CD14-positive monocyte (primary cell): Measurements from ENCODE around the gene BCOR. TPM values are rescaled to one million over a fixed set of nuclear protein-coding genes. Genes with fewer than 3 reads are reported as not detected.
A peak's percentile ranks its signal among the peaks of the same experiment; 100 is the strongest.

Experiments
- DNase-seq, 3 donors: peaks; one replicate each; pipeline ENCODE4 v3.0.0-alpha.2; 2011 to 2022
- H2AFZ ChIP-seq: 2 replicates; pipeline ENCODE4 v1.6.0; 2012; ENCODE audit warnings: mild to moderate bottlenecking, low read depth, low read length, inconsistent platforms; ENCODE audit not compliant: insufficient read depth, poor library complexity, severe bottlenecking
- H3K27ac ChIP-seq, 2 donors: 1 replicate in 1 of 2; 2 replicates in 1 of 2; pipeline ENCODE4 v1.5.1; 2012 to 2013; ENCODE audit warnings: low read length in 2 of 2, control low read depth in 1 of 2, inconsistent platforms in 1 of 2, low read depth in 1 of 2, mild to moderate bottlenecking in 1 of 2
- H3K27me3 ChIP-seq, 2 donors: one replicate each; pipeline versions ENCODE4 v1.6.0 to v1.6.1; 2011 to 2013; ENCODE audit warnings: low read length in 2 of 2; ENCODE audit not compliant: control insufficient read depth in 2 of 2, insufficient read depth in 2 of 2
- H3K36me3 ChIP-seq, 2 donors: replicated peaks in 1 of 2; 1 replicate in 1 of 2; 2 replicates in 1 of 2; pipeline versions ENCODE4 v1.5.1 to v1.6.1; 2012 to 2013; ENCODE audit warnings: low read length in 2 of 2, control low read depth in 1 of 2, inconsistent platforms in 1 of 2, mild to moderate bottlenecking in 1 of 2; ENCODE audit not compliant: insufficient read depth in 2 of 2, control insufficient read depth in 1 of 2
- H3K4me1 ChIP-seq, 2 donors: 1 replicate in 1 of 2; 2 replicates in 1 of 2; pipeline versions ENCODE4 v1.5.1 to v1.6.1; 2012 to 2013; ENCODE audit warnings: low read length in 2 of 2, control low read depth in 1 of 2, inconsistent platforms in 1 of 2, mild to moderate bottlenecking in 1 of 2, moderate library complexity in 1 of 2; ENCODE audit not compliant: insufficient read depth in 2 of 2, control insufficient read depth in 1 of 2
- H3K4me2 ChIP-seq: replicated peaks from 2 replicates; pipeline ENCODE3; 2012; ENCODE audit warnings: low read length, moderate library complexity, mild to moderate bottlenecking; ENCODE audit not compliant: poor library complexity, severe bottlenecking; ENCODE audit errors: extremely low read depth
- H3K4me3 ChIP-seq, 3 experiments: fragments of 200-600 bp in 1 of 3; sonication (generic) in 1 of 3; replicated peaks in 1 of 3; 1 replicate in 2 of 3; 2 replicates in 1 of 3; pipeline ENCODE4 v1.5.1; 2011 to 2013; ENCODE audit warnings: low read length in 3 of 3, mild to moderate bottlenecking in 3 of 3, control low read depth in 2 of 3, low read depth in 2 of 3, inconsistent platforms in 1 of 3, moderate library complexity in 1 of 3
- H3K79me2 ChIP-seq: 2 replicates; pipeline ENCODE4 v1.6.0; 2012; ENCODE audit warnings: mild to moderate bottlenecking, control low read depth, inconsistent platforms, low read length, moderate library complexity; ENCODE audit not compliant: insufficient read depth
- H3K9ac ChIP-seq: 2 replicates; pipeline ENCODE4 v1.6.0; 2017; ENCODE audit warnings: low read length, mild to moderate bottlenecking; ENCODE audit not compliant: insufficient read depth, poor library complexity, severe bottlenecking
- H3K9me3 ChIP-seq, 2 donors: replicated peaks in 1 of 2; 1 replicate in 1 of 2; 2 replicates in 1 of 2; pipeline versions ENCODE4 v1.5.1 to v1.6.1; 2012 to 2013; ENCODE audit warnings: low read length in 2 of 2, control low read depth in 1 of 2; ENCODE audit not compliant: control insufficient read depth in 1 of 2, insufficient read depth in 1 of 2
- H4K20me1 ChIP-seq: 2 replicates; pipeline ENCODE4 v1.6.0; 2012; ENCODE audit warnings: mild to moderate bottlenecking, low read length, control low read depth, moderate library complexity; ENCODE audit not compliant: insufficient read depth
- H3K27ac Mint-ChIP-seq, 7 donors: one replicate each; pipeline ENCODE4 v1.8.0; 2020; ENCODE audit warnings: mild to moderate bottlenecking in 7 of 7, mixed read lengths in 7 of 7, moderate library complexity in 6 of 7, inconsistent platforms in 2 of 7
- H3K27me3 Mint-ChIP-seq, 3 donors: one replicate each; pipeline ENCODE4 v1.8.0; 2021 to 2022; ENCODE audit warnings: low read depth in 3 of 3, mild to moderate bottlenecking in 3 of 3, mixed read lengths in 3 of 3, moderate library complexity in 3 of 3, inconsistent platforms in 1 of 3
- H3K36me3 Mint-ChIP-seq, 2 donors: one replicate each; pipeline ENCODE4 v1.8.0; 2020; ENCODE audit warnings: mixed read lengths in 2 of 2, inconsistent platforms in 1 of 2, mild to moderate bottlenecking in 1 of 2
- H3K4me1 Mint-ChIP-seq: one replicate; pipeline ENCODE4 v1.8.0; 2020; ENCODE audit warnings: mild to moderate bottlenecking, mixed read lengths
- H3K4me3 Mint-ChIP-seq, 2 donors: one replicate each; pipeline ENCODE4 v1.8.0; 2020; ENCODE audit warnings: mild to moderate bottlenecking in 2 of 2, mixed read lengths in 2 of 2, moderate library complexity in 1 of 2
- H3K9me3 Mint-ChIP-seq, 7 donors: one replicate each; pipeline ENCODE4 v1.8.0; 2020 to 2022; ENCODE audit warnings: mixed read lengths in 7 of 7, mild to moderate bottlenecking in 6 of 7, moderate library complexity in 6 of 7, inconsistent platforms in 2 of 7
- CTCF ChIP-seq: fragments of 200-600 bp; IDR thresholded peaks from one replicate; pipeline ENCODE4 v1.8.0; 2022; ENCODE audit warnings: antibody characterized with exemption, mild to moderate bottlenecking
- WGBS: methylation state at CpG from one replicate; pipeline ENCODE4 v1.1.5; 2013; ENCODE audit warnings: missing lambda C conversion rate; ENCODE audit not compliant: insufficient coverage; 5-methylcytosine and 5-hydroxymethylcytosine counted together
- intact Hi-C, 2 donors: fragments of 100-400 bp; cut with micrococcal nuclease; formaldehyde crosslinking; loops; one replicate each; pipeline versions ENCODE4 v1.15.0 to v1.15.1; 2023
- polyA plus RNA-seq, 3 donors: library from polyadenylated mRNA; depleted of rRNA in 1 of 3; unstranded in 2 of 3; stranded (reverse) in 1 of 3; fragments of 300-500 nt in 2 of 3; fragments of >200 nt in 1 of 3; fragmentation: Illumina TruSeq in 2 of 3; gene quantifications; 1 replicate in 2 of 3; 2 replicates in 1 of 3; pipeline ENCODE4 v1.2.3, GENCODE V29; 2012 to 2021

BCOR gene
- polyA plus RNA-seq, 3 donors: 1.1 to 8.2 (median 2.6) TPM

DNA sequence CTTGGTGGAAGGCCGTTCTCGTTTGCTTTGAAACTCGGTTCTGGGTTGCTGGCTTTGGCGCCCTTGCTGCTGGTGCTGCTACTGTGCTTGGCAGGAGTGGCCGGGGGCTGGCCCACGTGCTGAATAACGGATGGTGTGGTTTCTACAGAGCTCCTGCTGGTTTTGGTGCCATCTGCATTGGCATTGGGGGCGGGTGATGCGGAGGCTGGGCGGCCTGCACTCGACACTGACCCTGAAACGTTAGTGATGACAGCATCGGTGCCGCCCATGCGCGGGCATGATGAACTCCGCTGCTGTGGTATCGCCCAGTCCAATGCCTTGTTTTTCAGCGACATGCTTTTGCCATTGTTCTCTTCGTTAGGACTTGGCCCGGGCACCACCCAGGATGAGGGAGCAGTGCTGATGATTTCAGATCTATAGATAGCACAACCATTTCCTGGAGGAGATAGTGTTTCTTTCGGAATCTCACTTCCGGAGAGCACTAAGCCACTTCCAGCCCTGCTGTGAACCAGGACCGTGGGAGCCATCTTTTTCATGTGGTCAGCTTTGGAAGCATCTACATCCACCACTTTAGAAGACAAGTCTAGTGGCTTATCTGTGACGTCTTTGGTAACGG lies 24.2 kb downstream of the BCOR start:
- intact Hi-C loops: no loop called here
- TF ChIP-seq CTCF: no peak
- Histone ChIP-seq H2AFZ (no peak overlapping the region), H3K9ac (no peak overlapping the region), H3K4me3 (no peak overlapping the region), H3K36me3 (peaks cover 69 to 86% of the 10 kb centered on the region in 2 donors), H3K9me3 (no peaks in the 10 kb centered on the region), H4K20me1 (peaks cover 86% of the 10 kb centered on the region), H3K4me2 (no peak overlapping the region), H3K4me1 (no peaks in the 10 kb centered on the region), H3K27ac (no peak overlapping the region), H3K79me2 (peaks cover 20% of the 10 kb centered on the region), H3K27me3 (no peaks in the 10 kb centered on the region)
- H3K9me3 Mint-ChIP-seq: peaks cover 0 to 5% (median 0%) of the 10 kb centered on the region in 7 donors
- H3K36me3 Mint-ChIP-seq: peaks cover 67 to 76% of the 10 kb centered on the region in 2 donors
- WGBS: 99% methylated on average over 13 of the region's 26 CpGs
- DNase-seq: no peak
- H3K4me1 Mint-ChIP-seq: no peaks in the 10 kb centered on the region
- H3K4me3 Mint-ChIP-seq: no peak overlapping the region
- peaks cover 0 to 11% (median 0%) of the 10 kb centered on the region in 3 donors for H3K27me3 Mint-ChIP-seq
- H3K27ac Mint-ChIP-seq: peak overlapping the region in 1 of 7 donors; percentile 66

DNA sequence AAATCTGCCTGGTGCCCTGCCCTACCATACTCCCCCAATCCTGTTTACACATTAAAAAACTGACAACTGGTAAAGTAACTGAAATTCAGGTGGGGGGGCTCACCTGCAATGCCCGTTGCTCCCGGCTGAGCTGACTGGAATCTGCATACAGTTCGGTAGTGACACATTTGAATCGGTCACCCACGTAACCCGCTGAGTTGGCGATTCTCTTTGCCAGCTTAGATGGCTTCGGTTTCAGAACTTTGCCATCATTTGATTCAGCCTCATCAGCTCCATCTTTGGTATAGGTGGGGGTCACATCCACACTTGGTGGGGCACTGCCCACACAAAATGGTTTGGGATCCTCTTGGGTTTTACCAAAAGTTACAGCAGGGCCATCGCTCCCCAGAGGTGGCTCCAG lies 25.5 kb downstream of the BCOR start:
- peaks cover 0 to 10% (median 0%) of the 10 kb centered on the region in 3 donors for H3K27me3 Mint-ChIP-seq
- peaks cover 86% of the 10 kb centered on the region for H4K20me1 ChIP-seq
- TF ChIP-seq CTCF: no peak
- intact Hi-C loops: no loop called here
- no peak overlapping the region for H2AFZ ChIP-seq
- H3K4me3 Mint-ChIP-seq: no peak overlapping the region
- no peak overlapping the region for H3K9ac ChIP-seq
- H3K4me3 ChIP-seq: no peak overlapping the region
- H3K4me1 ChIP-seq: no peaks in the 10 kb centered on the region
- no peak overlapping the region for H3K27ac ChIP-seq
- no peaks in the 10 kb centered on the region for H3K27me3 ChIP-seq
- H3K4me1 Mint-ChIP-seq: peaks cover 3% of the 10 kb centered on the region
- H3K9me3 Mint-ChIP-seq: peaks cover 0 to 5% (median 0%) of the 10 kb centered on the region in 7 donors
- no peaks in the 10 kb centered on the region for H3K9me3 ChIP-seq
- WGBS: no CpG with 5 or more reads among the region's 9 CpGs
- peaks cover 72 to 80% of the 10 kb centered on the region in 2 donors for H3K36me3 ChIP-seq
- no peak for DNase-seq
- H3K4me2 ChIP-seq: no peak overlapping the region
- H3K79me2 ChIP-seq: peaks cover 13% of the 10 kb centered on the region
- H3K27ac Mint-ChIP-seq: no peak overlapping the region
- H3K36me3 Mint-ChIP-seq: peaks cover 70 to 72% of the 10 kb centered on the region in 2 donors
